NB4 (cell line): Measurements from ENCODE around the gene HPS6.
A peak's percentile ranks its signal among the peaks of the same experiment; 100 is the strongest.
"Not testable (repeated sequence)": the region's sequence is repeated elsewhere in the genome, so short reads cannot be mapped to it uniquely, and the experiment has no call there.

Experiments used
- DNase-seq: peaks from one replicate; pipeline ENCODE4 v3.0.0; 2010; ENCODE audit warnings: low read depth
- H3K4me3 ChIP-seq: one replicate; pipeline ENCODE4 v1.5.1; 2011; ENCODE audit warnings: mild to moderate bottlenecking, low read depth, low read length, moderate library complexity
- CTCF ChIP-seq: IDR thresholded peaks from one replicate; pipeline ENCODE4 v1.5.1; 2012; ENCODE audit warnings: low read depth, low read length
- MAX ChIP-seq: IDR thresholded peaks from 2 replicates; pipeline ENCODE4 v1.6.1; 2011; ENCODE audit warnings: low read depth, low read length
- MYC ChIP-seq: IDR thresholded peaks from 2 replicates; pipeline ENCODE4 v1.6.1; 2011; ENCODE audit warnings: low read depth, low read length
- POLR2A ChIP-seq: IDR thresholded peaks from 2 replicates; pipeline ENCODE4 v1.6.1; 2011; ENCODE audit warnings: mild to moderate bottlenecking; ENCODE audit not compliant: insufficient read length; ENCODE audit errors: extremely low read depth

HPS6 gene

GRCh38 chr10:102027261-102027660, 37.9 kb upstream of the HPS6 start:
- TF ChIP-seq POLR2A (no peak), MAX (no peak), CTCF (no peak)
- no peak for DNase-seq
- no peak overlapping the region for H3K4me3 ChIP-seq

- DNase-seq = no peak
- H3K4me3 ChIP-seq = no peak overlapping the region
- TF ChIP-seq MAX (no peak), POLR2A (no peak), CTCF (no peak)
Measured at GRCh38 chr10:102033787-102034186, 31.4 kb upstream of the HPS6 start.

- DNase-seq, H3K4me3 ChIP-seq: not testable (repeated sequence)
Measured at GRCh38 chr10:102035807-102036206, 29.3 kb upstream of the HPS6 start.

- H3K4me3 ChIP-seq = no peak overlapping the region
- TF ChIP-seq POLR2A (no peak), MAX (no peak), CTCF (no peak), MYC (no peak)
Measured at GRCh38 chr10:102038410-102038809, 26.7 kb upstream of the HPS6 start.

GRCh38 chr10:102040305-102041050, 24.7 kb upstream of the HPS6 start:
- TF ChIP-seq MAX = 0 out of 2 replicates have a peak, but pooled peaks have one; percentile 15
- TF ChIP-seq POLR2A = no peak
- no peak for DNase-seq
- no peak overlapping the region for H3K4me3 ChIP-seq

More at GRCh38 chr10:102038410-102038809, 26.7 kb upstream of the HPS6 start:
- DNase-seq = no peak

GRCh38 chr10:102045292-102045691, 19.9 kb upstream of the HPS6 start:
- TF ChIP-seq CTCF = no peak
- no peak for TF ChIP-seq MYC
- no peak for TF ChIP-seq MAX
- TF ChIP-seq POLR2A = no peak
- DNase-seq = no peak
- H3K4me3 ChIP-seq = no peak overlapping the region

GRCh38 chr10:102046095-102046494, 19.1 kb upstream of the HPS6 start:
- DNase-seq = no peak
- TF ChIP-seq CTCF (no peak), MYC (no peak), MAX (no peak), POLR2A (no peak)
- H3K4me3 ChIP-seq = no peak overlapping the region

- H3K4me3 ChIP-seq = peak overlapping the region; percentile 93
- DNase-seq = peak; percentile 64
Measured at GRCh38 chr10:102054881-102055646, 10.1 kb upstream of the HPS6 start.
